SU-DHL-6 (cell line): ENCODE measurements around the gene LEMD3.

ENCODE experiments used
- H2AFZ ChIP-seq: fragments of 200-600 bp; sonication (generic); 2 replicates; pipeline ENCODE4 v1.6.1; 2014; ENCODE audit warnings: low read depth, mild to moderate bottlenecking, moderate library complexity, mixed read lengths, antibody characterized with exemption, low read length; ENCODE audit not compliant: severe bottlenecking
- H3F3A ChIP-seq: fragments of 200-600 bp; shearing (Covaris generic); 2 replicates; pipeline ENCODE4 v1.6.0; 2016; ENCODE audit warnings: antibody characterized with exemption, mild to moderate bottlenecking; ENCODE audit not compliant: insufficient read depth
- H3K27ac ChIP-seq: fragments of 200-600 bp; sonication (generic); 2 replicates; pipeline ENCODE4 v1.5.1; 2016; ENCODE audit warnings: low read depth, mild to moderate bottlenecking, low read length, moderate library complexity, mixed read lengths
- H3K27me3 ChIP-seq: fragments of 200-600 bp; sonication (generic), shearing (Covaris generic); 2 replicates; pipeline ENCODE4 v1.6.0; 2014; ENCODE audit warnings: mild to moderate bottlenecking, low read length
- H3K36me3 ChIP-seq: fragments of 200-600 bp; sonication (generic); 2 replicates; pipeline ENCODE4 v1.6.1; 2014; ENCODE audit warnings: mild to moderate bottlenecking, low read length, mixed read lengths
- H3K4me2 ChIP-seq: fragments of 300-600, 200-600 bp; shearing (Covaris generic), sonication (generic); 2 replicates; pipeline ENCODE4 v1.6.0; 2014; ENCODE audit warnings: low read length, low read depth, mild to moderate bottlenecking; ENCODE audit not compliant: poor library complexity, severe bottlenecking
- H3K4me3 ChIP-seq: fragments of 200-600 bp; sonication (generic); 2 replicates; pipeline ENCODE4 v1.5.1; 2014; ENCODE audit warnings: antibody characterized with exemption, low read length, mild to moderate bottlenecking, mixed read lengths; ENCODE audit not compliant: insufficient read depth, poor library complexity, severe bottlenecking
- H3K79me2 ChIP-seq: fragments of 200-600 bp; sonication (generic); 2 replicates; pipeline ENCODE4 v1.6.1; 2014; ENCODE audit warnings: mild to moderate bottlenecking, low read length, moderate library complexity; ENCODE audit not compliant: insufficient read depth
- H3K9ac ChIP-seq: fragments of 200-600 bp; sonication (generic); 2 replicates; pipeline ENCODE4 v1.7.0; 2014; ENCODE audit warnings: mild to moderate bottlenecking, low read length
- H3K9me2 ChIP-seq: fragments of 200-600 bp; sonication (generic); replicated peaks from 2 replicates; pipeline ENCODE4 v1.6.1; 2014; ENCODE audit warnings: low read length; ENCODE audit not compliant: insufficient read depth
- H3K9me3 ChIP-seq: fragments of 200-600 bp; sonication (generic); 2 replicates; pipeline ENCODE4 v1.6.1; 2014; ENCODE audit warnings: low read length, mixed read lengths; ENCODE audit not compliant: insufficient read depth
- H4K20me1 ChIP-seq: fragments of 200-600 bp; sonication (generic); 2 replicates; pipeline ENCODE4 v1.6.1; 2014; ENCODE audit warnings: low read depth, mild to moderate bottlenecking, antibody characterized with exemption, low read length, moderate library complexity, mixed read lengths
- CTCF ChIP-seq: fragments of 200-600 bp; sonication (generic); IDR thresholded peaks from one replicate; pipeline ENCODE4 v1.5.1; 2017; ENCODE audit warnings: antibody characterized with exemption, mild to moderate bottlenecking, low read length, moderate library complexity; ENCODE audit not compliant: insufficient read depth, poor library complexity, severe bottlenecking
- EZH2phosphoT487 ChIP-seq: fragments of 200-600 bp; sonication (generic), shearing (Covaris generic); conservative IDR thresholded peaks from 2 replicates; pipeline ENCODE4 v1.6.1; 2018; ENCODE audit warnings: mild to moderate bottlenecking, antibody characterized with exemption, low read length, moderate library complexity, mixed read lengths

The LEMD3 gene

GRCh38 chr12:65171073-65171472, 1.7 kb downstream of the LEMD3 start:
- no peaks in the 10 kb centered on the region for H3K27me3 ChIP-seq
- H3K36me3 ChIP-seq = peaks cover 23% of the 10 kb centered on the region; the same call in 1 of the 2 replicates
- H2AFZ ChIP-seq = no peak overlapping the region
- H3K9ac ChIP-seq = peak overlapping the region; percentile 98
- no peak overlapping the region for H3K27ac ChIP-seq
- H3K9me3 ChIP-seq = no peaks in the 10 kb centered on the region
- peaks cover 27% of the 10 kb centered on the region for H4K20me1 ChIP-seq
- H3K4me2 ChIP-seq = peak overlapping the region; percentile 98
- H3F3A ChIP-seq = no peaks in the 10 kb centered on the region
- TF ChIP-seq CTCF (no peak), EZH2phosphoT487 (no peak)
- H3K4me3 ChIP-seq = peak overlapping the region; percentile 93
- no peaks in the 10 kb centered on the region for H3K9me2 ChIP-seq
- peaks cover 66% of the 10 kb centered on the region for H3K79me2 ChIP-seq

GRCh38 chr12:65171870-65172269, 2.5 kb downstream of the LEMD3 start:
- Histone ChIP-seq H3K36me3 (peaks cover 27% of the 10 kb centered on the region; the same call in 1 of the 2 replicates), H3K79me2 (peaks cover 74% of the 10 kb centered on the region), H3K9ac (peak overlapping the region; percentile 98), H3K9me3 (no peaks in the 10 kb centered on the region), H4K20me1 (peaks cover 28% of the 10 kb centered on the region), H2AFZ (no peak overlapping the region), H3K4me3 (peak overlapping the region; percentile 93), H3F3A (no peaks in the 10 kb centered on the region), H3K27me3 (no peaks in the 10 kb centered on the region), H3K27ac (no peak overlapping the region), H3K9me2 (no peaks in the 10 kb centered on the region), H3K4me2 (peak overlapping the region; percentile 98)
- TF ChIP-seq CTCF (no peak), EZH2phosphoT487 (no peak)

- Histone ChIP-seq H3K9me3 (no peaks in the 10 kb centered on the region), H2AFZ (no peak overlapping the region), H3K4me3 (no peak overlapping the region), H3K27ac (no peak overlapping the region), H3K27me3 (no peaks in the 10 kb centered on the region), H3F3A (no peaks in the 10 kb centered on the region), H3K9ac (no peak overlapping the region), H3K79me2 (peaks cover 93% of the 10 kb centered on the region), H3K36me3 (peaks cover 33% of the 10 kb centered on the region; the same call in 1 of the 2 replicates), H3K9me2 (no peaks in the 10 kb centered on the region), H3K4me2 (peak overlapping the region; percentile 8), H4K20me1 (peaks cover 36% of the 10 kb centered on the region)
- TF ChIP-seq EZH2phosphoT487 (no peak), CTCF (no peak)
Measured at GRCh38 chr12:65175385-65175784, 6.0 kb downstream of the LEMD3 start.
